HT-29 (cell line): Measurements from ENCODE around the gene SUFU. TPM values are rescaled to one million over a fixed set of nuclear protein-coding genes. Genes with fewer than 3 reads are reported as not detected.
A peak's percentile ranks its signal among the peaks of the same experiment; 100 is the strongest.
"Not testable (repeated sequence)": the region's sequence is repeated elsewhere in the genome, so short reads cannot be mapped to it uniquely, and the experiment has no call there.

Experiments
- DNase-seq: peaks from one replicate; pipeline ENCODE4 v3.0.0-alpha.2; 2015; ENCODE audit warnings: low spot score
- total RNA-seq: library from RNA; depleted of rRNA; stranded (reverse); fragments of >200 nt; shearing (Covaris generic); gene quantifications from 2 replicates; pipeline ENCODE4 v1.2.3, GENCODE V29; 2014

SUFU gene
- total RNA-seq, 1 experiment from 2014 or later: 2.0 TPM

- no peak for DNase-seq
Measured at GRCh38 chr10:102511583-102512274, 8.0 kb downstream of the SUFU start.

- DNase-seq: no peak
Measured at GRCh38 chr10:102514487-102515311, 10.9 kb downstream of the SUFU start.

- DNase-seq: no peak
Measured at GRCh38 chr10:102515724-102516123, 12.0 kb downstream of the SUFU start.

- DNase-seq: no peak
Measured at GRCh38 chr10:102517553-102517952, 13.8 kb downstream of the SUFU start.

GRCh38 chr10:102519246-102519825, 15.6 kb downstream of the SUFU start:
- DNase-seq: no peak

GRCh38 chr10:102522874-102523249, 19.1 kb downstream of the SUFU start:
- DNase-seq: no peak

GRCh38 chr10:102523250-102524029, 19.7 kb downstream of the SUFU start:
- no peak for DNase-seq

- no peak for DNase-seq
Measured at GRCh38 chr10:102524746-102525145, 21.0 kb downstream of the SUFU start.

- DNase-seq: no peak
Measured at GRCh38 chr10:102527546-102527945, 23.8 kb downstream of the SUFU start.

GRCh38 chr10:102534333-102534732, 30.6 kb downstream of the SUFU start:
- DNase-seq: no peak

- DNase-seq: not testable (repeated sequence)
Measured at GRCh38 chr10:102534966-102535365, 31.2 kb downstream of the SUFU start.

- DNase-seq: no peak
Measured at GRCh38 chr10:102535481-102536147, 31.8 kb downstream of the SUFU start.

GRCh38 chr10:102537367-102537766, 33.6 kb downstream of the SUFU start:
- DNase-seq: no peak

GRCh38 chr10:102537948-102538347, 34.2 kb downstream of the SUFU start:
- no peak for DNase-seq

GRCh38 chr10:102538811-102539210, 35.0 kb downstream of the SUFU start:
- no peak for DNase-seq

- peak; percentile 52 for DNase-seq
Measured at GRCh38 chr10:102540023-102540422, 36.3 kb downstream of the SUFU start.

GRCh38 chr10:102542800-102543418, 39.1 kb downstream of the SUFU start:
- DNase-seq: no peak

GRCh38 chr10:102545265-102545871, 41.6 kb downstream of the SUFU start:
- no peak for DNase-seq

- DNase-seq: no peak
Measured at GRCh38 chr10:102545997-102546396, 42.2 kb downstream of the SUFU start.

- DNase-seq: no peak
Measured at GRCh38 chr10:102546606-102547320, 43.0 kb downstream of the SUFU start.
